Sciatic nerve (tissue), 2 donors: ENCODE results near the gene PLCG1. TPM values are rescaled to one million over a fixed set of nuclear protein-coding genes. Genes with fewer than 3 reads are reported as not detected.

Source experiments
- ATAC-seq: fragments of 200-7000 bp; cut with Tn5 transposase; one replicate; pipeline ENCODE4 v1.9.1; 2020; ENCODE audit warnings: mild to moderate bottlenecking, moderate library complexity
- DNase-seq: peaks from one replicate; pipeline ENCODE4 v3.0.0-alpha.2; 2020; ENCODE audit warnings: low spot score
- intact Hi-C: fragments of 100-400 bp; cut with DNase I; formaldehyde crosslinking; loops from one replicate; pipeline ENCODE4 v1.14.2; 2022
- total RNA-seq: library from RNA; stranded (reverse); fragmentation: NEBNext Ultra II Directional; extraction: Animal tissue kit (Norgen Biotek cat#: 25700); gene quantifications from one replicate; pipeline ENCODE4 v1.2.1, GENCODE V29; 2021
- donor health status: DM: no; HTN: no; CAD: no.
- donor health status: DM: no; HTN: no; CAD: no.

The PLCG1 gene
- total RNA-seq, 1 donor from 2014 or later: 148 TPM

DNA sequence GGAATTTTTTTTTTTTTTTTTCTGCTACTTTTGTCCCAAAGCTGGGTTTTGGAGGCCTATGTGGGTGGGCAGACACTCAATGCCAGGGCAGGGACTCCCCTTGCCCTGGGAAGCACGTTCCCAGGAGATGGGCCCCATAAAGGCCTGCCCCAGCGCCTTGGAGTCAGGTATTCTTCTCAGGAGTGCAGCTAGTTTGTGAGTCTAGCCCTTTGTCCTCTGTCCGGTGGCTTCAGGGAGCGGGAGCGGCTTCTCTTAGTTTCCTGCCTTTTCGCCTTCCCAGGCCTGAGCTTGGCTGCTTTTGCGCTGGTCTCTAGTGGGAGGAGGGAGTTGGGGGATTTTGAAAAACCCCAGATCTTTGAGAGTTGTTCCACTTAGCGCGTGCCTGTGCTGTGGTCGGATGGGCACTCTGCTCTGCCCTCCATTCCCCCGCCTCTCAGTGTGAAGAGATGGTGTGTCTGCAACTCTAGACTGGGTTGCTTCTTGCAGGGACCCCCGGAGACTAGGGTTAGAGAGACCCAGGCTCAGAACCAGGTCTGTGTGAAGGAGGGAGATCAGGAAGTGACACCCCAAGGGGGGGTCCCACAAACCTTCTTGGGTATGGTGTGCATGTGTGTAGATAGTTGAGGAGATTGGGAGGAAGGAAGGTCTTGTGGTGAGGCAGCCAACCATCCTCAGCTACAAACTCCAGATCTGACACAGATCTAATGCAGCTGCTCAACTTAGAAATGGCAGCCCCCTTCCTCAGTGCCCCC lies 1.3 kb downstream of the PLCG1 start:
- intact Hi-C loops: no loop called here
- no peak for DNase-seq

DNA sequence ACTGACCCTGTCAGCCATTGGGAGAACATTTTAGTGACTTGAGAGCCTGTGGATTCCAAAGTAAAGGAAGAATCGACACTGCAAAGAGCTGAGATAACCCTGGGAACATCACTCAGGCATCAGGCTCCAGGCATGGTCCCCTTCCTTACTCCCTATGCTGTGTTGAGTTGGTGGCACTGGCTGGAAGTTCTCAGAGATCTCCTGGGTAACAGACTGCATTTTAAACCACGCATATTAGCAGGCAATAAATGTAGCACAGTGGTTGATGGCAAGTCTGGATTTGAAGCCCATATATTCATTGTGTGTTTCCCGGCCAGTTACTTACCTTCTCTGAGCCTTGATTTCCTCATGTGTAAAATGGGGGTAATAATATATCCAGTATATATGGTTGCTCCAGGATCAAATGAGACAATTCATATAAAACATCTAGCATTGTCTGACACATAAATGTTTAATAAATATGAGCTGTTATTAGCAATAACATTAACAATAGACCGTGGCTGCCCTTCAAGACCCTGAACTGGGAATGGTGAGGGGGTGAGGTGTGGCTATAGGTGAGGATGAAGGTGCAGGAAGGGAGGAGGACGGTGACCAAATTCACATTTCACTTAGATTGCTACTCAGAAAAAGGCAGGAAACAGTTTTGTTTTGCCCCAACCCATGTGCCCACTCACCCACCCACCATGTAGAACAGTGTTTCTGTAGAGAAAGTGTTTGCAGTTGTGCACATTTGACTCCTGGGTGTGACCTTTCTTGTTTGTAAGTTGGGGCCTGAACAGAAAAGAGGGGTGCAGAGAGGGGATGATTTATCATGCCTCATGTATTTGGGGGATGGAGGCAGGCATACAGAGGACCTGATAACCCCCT lies 2.1 kb downstream of the PLCG1 start:
- intact Hi-C loops: no loop called here

More for the DNA sequence above, 1.3 kb downstream of the PLCG1 start:
- ATAC-seq: no peak

DNA sequence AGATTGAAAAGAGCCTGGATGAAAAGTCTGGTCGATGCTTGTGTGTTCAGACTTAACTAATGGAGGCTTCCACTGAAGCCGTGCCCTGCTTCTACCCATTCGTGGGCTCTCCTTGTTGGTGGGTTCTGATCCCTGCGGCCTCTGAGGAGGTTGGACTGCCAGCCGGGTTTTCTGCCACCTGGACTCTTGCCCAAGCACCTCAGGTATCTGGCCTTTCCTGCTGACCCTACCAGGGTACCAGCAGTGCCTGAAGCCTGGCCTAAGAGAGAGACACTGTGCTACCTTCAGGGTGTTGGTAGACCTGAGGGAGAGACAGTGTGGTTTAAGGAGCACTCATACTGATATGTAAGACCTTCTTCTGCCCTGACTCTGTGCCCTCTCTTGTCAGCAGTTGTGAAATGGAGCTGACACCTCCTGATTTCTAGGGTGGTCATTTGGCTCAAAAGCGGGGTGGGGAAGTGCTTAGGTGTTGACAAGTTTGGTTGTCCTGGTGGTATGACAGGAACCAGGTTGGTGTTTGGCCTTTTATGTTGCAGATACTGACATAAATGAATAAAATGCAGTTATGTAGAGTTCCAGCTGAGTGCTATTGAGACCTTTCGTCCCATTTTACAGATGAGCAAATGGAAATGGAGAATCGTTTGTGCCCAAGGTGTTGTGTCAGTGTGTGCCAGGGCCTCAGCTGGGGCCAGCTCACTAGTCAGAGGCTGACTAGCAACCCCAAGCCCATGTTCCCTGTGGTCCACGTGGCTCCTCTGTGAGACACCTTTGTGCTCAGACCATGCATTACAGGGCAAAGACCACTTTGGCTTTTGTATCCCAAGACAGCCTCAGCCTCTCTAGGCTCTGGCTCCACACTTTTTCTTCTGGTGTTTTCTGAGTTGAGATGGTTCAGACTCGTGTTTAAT lies 3.1 kb downstream of the PLCG1 start:
- ATAC-seq: no peak
- intact Hi-C loops: no loop called here
- DNase-seq: no peak

More for the DNA sequence above, 2.1 kb downstream of the PLCG1 start:
- ATAC-seq (no peak), DNase-seq (no peak)

DNA sequence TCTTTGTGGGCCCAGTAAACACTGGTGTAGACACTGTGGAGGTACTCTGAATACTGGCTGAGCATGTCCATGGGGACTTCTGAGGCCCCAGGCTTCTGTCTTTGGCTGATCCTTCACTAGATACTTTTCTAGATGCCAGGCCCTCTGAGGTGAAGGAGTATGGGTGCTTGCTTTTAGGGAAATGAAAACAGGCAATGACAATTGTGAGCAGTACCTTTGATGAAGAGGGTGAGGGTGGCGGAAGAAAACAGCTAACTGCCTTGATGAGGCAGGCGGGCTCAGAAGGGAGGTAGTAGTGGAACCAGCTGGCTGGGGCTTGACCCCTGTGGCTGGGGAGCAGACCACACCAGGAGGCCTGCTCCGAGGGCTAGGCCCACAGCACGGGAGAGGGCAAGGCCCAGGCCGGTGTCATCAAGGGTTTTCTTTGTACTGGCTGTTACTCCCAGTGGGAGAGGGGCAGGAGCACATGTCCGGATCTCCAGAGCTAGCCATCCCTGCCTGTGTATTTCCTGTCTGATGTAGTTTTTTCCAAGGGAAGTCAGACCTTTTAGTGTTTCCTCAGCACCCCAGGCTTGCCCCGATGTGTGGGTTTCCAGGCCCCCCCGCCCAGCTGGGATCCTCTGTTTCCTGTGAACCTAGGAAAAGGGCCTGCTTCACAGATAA lies 3.9 kb downstream of the PLCG1 start:
- ATAC-seq (peak; percentile 82), DNase-seq (peak; percentile 77)
- intact Hi-C loops: no loop called here

DNA sequence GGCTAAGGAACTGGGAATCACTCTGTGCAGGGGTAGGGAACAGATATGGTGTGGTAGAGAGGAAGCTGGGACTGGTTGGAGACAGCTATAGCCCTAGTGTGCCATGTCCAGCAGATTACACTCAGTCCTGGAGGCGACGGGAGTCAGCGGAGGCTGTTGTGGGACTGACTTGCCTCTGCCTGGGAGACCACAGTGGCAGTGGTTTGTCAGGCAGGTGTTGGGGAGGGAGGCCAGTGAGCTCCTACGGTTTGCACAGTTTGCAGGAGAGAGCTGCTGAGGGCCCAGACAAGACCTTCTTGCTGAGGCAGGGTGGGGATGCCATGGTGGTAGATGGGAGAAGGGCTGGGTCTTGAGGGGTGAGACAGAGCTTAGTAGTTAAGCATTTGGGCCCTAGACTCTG lies 4.9 kb downstream of the PLCG1 start:
- DNase-seq: no peak
- ATAC-seq: no peak
- intact Hi-C loops: no loop called here

DNA sequence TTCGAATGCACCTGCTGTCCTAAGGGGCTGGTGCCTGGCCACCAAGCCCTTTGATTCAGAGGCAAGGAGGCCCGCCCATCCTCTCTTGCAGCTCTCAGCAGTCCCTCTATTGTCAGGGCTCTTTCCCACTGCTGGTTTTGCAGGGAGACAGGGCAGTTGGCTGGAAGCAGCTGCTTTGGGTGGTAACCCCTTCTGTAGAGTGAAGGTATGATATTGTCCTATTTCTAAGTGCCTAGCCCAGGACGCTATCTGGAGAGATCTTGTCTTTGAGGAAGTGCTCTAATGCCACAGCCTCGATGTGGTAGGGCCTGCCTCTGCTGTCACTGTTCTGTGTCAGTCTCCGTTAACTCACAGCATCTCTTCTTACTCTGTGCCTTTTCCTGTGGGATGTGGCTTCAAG lies 5.6 kb downstream of the PLCG1 start:
- DNase-seq (no peak), ATAC-seq (no peak)
- intact Hi-C loops: no loop called here

DNA sequence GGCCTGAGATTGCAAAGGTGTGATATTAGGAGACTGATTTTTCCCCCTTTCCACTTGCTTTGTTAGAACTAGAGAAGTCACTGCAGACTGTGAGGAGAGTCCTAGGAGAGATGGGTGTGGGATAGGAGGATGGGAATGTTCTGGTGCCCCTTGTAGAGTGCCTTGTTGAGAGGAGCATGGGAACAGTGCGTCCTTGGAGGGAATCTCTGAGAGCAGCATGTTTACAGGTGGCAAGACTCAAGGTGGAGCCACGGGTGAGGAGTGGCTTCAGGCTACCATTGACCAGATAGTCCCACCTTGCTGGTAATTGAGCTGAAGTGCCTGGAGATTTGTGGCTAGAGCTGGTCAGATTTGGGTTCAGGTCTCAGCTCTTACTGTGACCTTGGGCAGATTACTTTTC lies 6.0 kb downstream of the PLCG1 start:
- intact Hi-C loops: no loop called here
- ATAC-seq (no peak), DNase-seq (no peak)

DNA sequence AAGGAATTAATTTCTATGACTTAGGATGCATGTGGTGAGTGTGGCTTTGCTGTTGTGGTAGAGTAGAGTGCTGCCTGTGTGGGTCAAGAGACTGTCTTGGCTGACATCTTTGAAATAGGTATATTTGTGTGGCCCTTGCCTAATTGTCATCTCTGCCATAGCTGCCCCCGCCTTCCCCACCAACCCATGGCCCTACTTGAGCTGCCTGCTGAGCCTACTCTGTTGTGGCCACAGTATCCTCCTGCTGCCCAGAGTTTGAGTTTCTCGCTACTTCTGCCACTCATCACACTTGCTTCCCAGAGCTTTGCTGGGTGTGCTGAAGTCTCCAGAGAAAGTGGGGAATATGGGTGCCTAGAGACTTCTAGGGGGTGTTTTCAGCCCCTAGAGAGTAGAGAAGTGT lies 8.0 kb downstream of the PLCG1 start:
- ATAC-seq (no peak), DNase-seq (no peak)
- intact Hi-C loops: no loop called here

DNA sequence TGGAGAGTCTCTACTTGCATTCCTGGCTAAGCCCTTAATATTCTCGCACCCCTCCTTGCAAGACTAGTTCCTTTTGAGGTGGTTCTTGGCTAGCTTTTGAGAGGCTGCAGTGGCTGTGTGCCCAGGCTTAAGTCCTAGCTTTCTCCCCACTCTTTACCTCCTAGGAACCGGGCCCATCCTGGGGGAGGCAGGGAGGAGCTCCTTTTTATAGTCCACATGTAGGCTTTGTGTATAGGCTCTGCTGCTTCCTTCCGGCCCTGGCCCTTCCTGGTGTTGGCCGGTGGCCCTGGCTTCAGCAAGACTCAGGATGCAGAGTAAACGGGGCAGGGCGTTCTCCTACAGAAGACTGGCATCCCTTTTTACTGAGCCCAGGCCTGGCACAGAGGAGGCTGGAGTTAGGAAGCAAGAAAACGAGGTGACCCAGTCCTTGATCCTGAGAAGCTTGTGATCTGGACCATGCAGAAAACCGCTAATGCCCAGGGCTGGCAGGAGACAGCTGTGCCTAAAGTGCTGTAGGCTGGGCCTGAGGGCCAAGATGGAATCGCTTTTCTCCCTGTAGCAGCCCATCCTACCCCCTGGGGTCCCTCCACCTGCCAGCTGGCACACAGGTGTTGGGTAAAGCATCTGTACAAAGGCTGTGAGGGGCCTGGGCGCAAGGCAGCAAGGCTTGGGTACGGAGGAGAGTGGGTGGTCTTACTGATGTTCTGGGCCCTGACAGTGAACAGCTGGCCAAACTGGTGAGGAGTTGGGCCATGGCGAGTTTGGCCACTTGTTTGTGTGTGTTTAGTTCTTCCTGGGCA lies 8.7 kb downstream of the PLCG1 start:
- DNase-seq: peak; percentile 59

DNA sequence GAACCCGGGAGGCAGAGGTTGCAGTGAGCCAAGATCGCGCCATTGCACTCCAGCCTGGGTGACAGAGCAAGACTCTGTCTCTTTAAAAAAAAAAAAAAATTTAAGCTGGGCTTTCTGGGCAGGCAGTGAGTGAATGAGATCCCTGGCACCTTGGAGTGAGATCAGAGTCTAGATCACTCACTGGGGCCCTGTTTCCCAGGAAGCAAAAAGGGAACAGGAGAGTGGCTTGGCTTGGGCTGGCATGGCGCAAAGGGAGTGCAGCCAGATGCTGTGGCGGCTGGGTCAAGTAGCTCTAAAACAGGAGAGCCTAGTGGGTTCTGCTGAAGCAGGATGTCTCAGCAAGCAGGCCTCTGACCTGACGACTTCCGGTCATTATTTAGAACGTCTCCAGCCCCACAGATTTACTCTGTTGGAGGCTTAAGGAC lies 10.4 kb downstream of the PLCG1 start:
- ATAC-seq: no peak
- DNase-seq: no peak
- intact Hi-C loops: no loop called here

More for the DNA sequence above, 8.7 kb downstream of the PLCG1 start:
- intact Hi-C loops: no loop called here
- ATAC-seq: no peak

DNA sequence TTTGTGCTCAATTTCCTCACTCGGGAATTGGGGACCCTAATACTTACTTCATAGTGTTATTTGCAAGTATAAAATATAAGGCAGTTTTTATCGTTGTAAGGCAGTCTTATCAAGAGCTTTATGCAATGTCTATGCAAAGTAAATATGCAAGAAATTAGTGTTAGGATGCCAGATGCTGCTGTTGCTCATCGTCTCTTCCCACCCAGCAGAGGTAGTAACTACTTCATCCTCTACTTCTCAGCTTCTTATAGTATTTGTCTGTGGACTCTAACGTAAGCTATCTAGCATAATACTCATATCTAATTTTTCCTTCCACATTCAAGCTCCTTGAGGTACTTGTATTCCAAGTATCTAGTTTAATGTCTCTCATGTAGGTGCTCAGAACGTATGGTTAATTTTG lies 11.6 kb downstream of the PLCG1 start:
- intact Hi-C loops: no loop called here
- ATAC-seq (no peak), DNase-seq (no peak)

DNA sequence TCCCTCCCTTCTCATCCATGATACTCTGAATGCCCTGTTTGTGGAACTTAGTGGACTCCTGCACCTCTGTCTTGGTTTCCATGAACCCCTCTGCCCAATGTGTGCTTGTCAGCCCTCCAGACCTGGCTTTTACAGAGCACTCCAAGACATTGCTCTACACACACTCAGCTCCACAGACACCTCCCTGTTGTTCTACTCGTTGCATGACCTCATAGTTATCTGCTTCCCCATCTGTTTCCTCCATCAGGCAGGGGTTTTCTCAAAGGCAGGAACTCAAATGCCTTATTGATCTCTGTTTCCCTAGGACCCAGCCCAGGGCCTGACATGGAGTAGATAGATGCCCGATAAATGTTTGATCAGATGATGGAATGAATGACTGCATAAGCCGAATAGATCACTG lies 13.3 kb downstream of the PLCG1 start:
- no peak for DNase-seq
- ATAC-seq: no peak
- intact Hi-C loops: no loop called here

DNA sequence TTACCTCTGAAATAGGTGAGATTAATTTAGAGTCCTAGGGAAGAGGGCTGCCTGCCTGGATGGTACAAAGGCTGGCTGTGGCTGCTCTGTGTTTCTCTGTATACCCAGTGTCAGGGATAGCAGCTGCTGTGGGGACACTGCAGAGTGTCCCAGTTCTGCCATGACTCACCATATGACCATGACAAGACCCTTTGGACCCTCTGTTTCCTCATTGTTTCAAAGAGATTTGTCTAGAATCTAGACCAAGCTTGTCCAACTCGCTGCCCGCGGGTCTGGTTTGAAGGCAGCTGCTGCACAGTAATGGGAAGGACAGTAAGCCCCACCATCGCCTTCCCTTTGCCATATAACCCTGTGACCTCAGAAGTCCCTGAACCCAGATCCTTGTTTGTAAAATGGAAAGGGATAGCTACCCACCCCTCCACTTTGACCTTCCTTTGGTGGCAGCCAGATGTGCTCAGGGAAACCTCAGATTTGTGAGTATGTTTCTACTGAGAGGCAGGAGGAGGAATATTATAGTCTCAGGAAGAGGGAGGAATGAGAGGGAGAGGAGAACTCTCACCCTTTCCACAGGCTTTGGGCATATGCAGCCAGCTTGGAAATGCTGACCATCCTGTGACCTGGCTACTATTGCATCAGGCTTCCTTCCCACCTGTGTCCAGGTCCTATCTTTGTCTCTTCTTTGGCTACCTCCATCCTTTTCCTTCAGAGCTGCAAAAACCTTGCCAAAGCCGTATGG lies 14.0 kb downstream of the PLCG1 start:
- intact Hi-C loops: no loop called here
- no peak for ATAC-seq

DNA sequence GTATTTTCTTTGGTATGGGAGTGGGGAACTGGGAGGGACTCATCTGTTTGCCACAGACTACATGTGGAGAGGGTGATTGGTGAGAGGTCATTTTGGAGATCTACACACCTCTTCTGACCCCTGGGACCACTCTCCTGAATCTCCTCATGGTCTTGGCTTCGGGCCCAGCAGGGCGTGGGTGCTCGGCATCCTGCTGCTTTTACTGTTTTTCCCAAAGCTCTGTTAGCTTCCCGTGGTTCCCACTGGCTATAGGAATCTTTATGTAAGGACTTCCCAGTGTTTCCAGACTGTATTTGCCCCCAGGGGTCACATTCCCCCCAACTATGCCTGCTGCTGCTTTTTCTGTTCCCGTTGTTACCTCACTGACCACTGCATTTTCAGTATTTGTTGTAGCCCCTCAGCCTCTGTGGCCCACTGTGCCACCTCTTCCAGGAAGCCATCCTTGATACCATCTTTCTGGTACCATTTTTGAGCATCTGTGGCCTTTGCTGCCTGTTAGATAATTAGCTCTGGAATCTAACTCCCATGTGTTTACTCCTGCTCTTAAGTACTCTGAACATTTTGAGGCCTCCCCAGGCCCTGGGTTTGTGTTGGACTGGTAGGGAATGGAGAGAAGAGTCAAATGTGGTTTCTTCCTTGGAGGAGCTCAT lies 14.9 kb downstream of the PLCG1 start:
- ATAC-seq (no peak), DNase-seq (no peak)
- intact Hi-C loops: no loop called here

More for the DNA sequence above, 14.0 kb downstream of the PLCG1 start:
- DNase-seq: no peak

DNA sequence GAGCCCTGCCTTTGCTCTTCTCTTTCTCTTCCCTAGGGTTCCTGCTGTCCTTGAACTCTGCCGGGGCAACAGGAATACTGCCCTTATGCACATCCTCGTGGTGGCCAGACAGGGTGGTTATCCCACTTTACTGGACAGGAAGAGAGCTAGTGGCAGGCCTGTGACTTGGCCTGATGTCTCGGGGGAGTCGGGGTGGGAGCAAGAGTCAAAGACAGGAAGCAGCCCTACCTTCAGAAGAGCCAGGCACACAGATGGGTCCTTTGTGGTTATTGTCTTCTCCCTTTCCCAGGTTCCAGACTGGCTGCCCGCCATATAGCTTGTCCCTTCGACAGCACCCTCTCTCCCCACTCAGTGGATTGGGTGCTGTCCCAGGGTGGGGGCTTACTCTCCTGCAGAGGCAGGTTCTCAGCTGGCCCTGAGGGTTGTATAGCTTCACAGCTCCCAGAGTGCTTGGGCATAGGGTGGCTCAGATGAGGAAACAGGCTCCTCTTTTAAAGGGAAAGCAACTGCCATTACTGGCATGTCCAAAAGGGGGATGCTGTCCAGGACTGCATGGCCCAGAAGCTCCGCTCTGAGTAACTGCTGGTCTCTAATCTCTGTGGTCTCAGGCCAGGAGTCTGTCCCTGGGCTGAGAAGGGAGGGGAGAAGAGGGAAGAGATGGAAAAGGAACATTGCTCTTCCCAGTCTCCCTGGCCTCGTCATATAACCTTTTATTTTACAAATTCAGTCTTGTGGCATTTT lies 17.3 kb downstream of the PLCG1 start:
- ATAC-seq (peak; percentile 34), DNase-seq (peak; percentile 56)
- intact Hi-C loops: no loop called here

DNA sequence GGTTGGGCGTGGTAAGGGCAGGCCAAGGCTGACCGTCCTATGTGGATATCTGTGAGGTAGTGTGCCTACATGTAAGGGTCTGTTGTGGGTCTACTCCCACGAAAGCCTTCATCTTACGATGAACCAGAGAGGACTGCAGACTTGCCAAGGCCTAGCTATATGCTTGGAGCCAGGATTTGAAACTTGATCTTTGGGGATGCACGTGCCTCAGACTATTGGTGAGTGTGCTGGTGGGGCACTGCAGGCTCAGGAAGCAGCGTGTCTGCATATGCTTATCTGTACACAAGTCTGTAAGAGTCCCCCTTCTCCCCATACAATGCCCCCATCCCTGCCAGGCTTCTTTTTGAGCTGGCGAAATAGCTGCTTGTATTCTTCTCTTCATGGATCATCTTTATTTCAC lies 17.9 kb downstream of the PLCG1 start:
- no peak for ATAC-seq
- intact Hi-C loops: no loop called here
- DNase-seq: no peak
